ENCODE data around the gene ZNF609.

Gene ZNF609

GRCh38 chr15:64549860-64550259 lies 89.5 kb downstream of the ZNF609 start:
- no peak for TF ChIP-seq CTCF (IDR thresholded peaks at IDR 0.05; ENCODE audit: low read depth, low read length, missing control alignments)
- DNase-seq (ENCODE audit: extremely low read depth, low read depth): no peak
- no peak overlapping the region for H3K4me3 ChIP-seq (replicated peaks; ENCODE audit: low read depth, low read length)

GRCh38 chr15:64552281-64552948 lies 92.0 kb downstream of the ZNF609 start:
- H3K4me3 ChIP-seq (replicated peaks; ENCODE audit: low read depth, low read length): no peak overlapping the region
- TF ChIP-seq CTCF (IDR thresholded peaks at IDR 0.05; ENCODE audit: low read depth, low read length, missing control alignments): no peak

GRCh38 chr15:64558460-64559179 lies 98.2 kb downstream of the ZNF609 start:
- DNase-seq (ENCODE audit: extremely low read depth, low read depth): no peak
- no peak overlapping the region for H3K4me3 ChIP-seq (replicated peaks; ENCODE audit: low read depth, low read length)
- no peak for TF ChIP-seq CTCF (IDR thresholded peaks at IDR 0.05; ENCODE audit: low read depth, low read length, missing control alignments)

More at GRCh38 chr15:64552281-64552948, 92.0 kb downstream of the ZNF609 start:
- no peak for DNase-seq (ENCODE audit: extremely low read depth, low read depth)

DNA sequence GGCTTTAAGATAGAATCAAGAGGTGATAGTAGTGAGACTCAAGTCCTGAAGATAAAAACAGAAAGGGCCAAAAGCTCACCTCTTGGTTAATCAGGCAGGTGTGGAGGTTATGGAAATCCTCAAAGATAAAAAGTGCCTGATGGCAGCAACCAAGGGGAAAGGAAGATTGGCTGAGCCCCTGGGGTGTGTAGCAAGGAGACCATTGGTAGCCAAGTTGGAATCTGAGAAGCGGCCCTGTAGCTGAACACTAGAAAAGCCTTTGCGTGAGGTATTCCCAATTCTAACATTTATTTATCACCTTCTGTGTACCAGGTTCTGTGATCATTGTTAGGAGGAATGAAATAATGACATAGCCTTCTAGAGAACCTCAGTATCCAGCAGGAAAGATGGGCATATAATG lies 98.9 kb downstream of the ZNF609 start:
- no peak for DNase-seq (ENCODE audit: extremely low read depth, low read depth)
- no peak overlapping the region for H3K4me3 ChIP-seq (replicated peaks; ENCODE audit: low read depth, low read length)
- no peak for TF ChIP-seq CTCF (IDR thresholded peaks at IDR 0.05; ENCODE audit: low read depth, low read length, missing control alignments)

DNA sequence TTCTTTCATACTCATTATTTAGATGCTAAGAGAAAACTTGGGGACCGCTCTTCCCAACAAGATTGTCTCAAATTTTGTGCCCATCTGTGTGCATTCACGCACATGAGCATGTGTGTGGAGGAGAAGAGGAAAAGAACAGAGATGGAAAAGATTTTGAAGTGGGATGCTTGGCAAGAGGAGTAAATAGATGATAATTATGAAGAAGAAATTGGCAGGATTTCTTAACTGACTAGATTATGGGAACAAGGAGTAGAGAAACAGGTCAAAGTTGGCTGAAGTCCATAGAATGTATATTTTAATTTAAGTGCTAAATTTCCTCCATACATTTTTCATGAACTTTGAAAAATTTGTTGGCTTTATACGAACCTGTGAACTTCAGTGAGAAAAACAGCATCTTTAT lies 100.1 kb downstream of the ZNF609 start:
- TF ChIP-seq CTCF (IDR thresholded peaks at IDR 0.05; ENCODE audit: low read depth, low read length, missing control alignments): no peak
- H3K4me3 ChIP-seq (replicated peaks; ENCODE audit: low read depth, low read length): no peak overlapping the region
- DNase-seq (ENCODE audit: extremely low read depth, low read depth): no peak

DNA sequence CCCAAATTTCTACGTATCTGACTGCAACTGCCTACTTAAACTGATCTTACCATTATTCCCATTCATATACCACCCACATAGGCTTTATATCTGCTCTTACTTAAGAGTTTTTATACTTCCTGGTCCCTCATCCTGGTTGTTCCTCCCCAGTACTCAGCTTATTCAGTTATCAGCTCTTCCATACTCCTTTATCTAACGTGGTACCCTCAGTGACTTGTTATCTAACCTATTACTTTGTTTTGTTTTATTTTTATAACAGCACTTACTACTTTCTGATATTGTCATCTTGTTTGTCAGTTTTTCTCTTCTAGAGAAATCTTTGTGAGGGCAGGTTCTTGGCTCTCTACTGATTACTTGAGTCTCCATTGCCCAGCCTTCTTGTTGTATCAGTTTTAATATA lies 100.6 kb downstream of the ZNF609 start:
- no peak for DNase-seq (ENCODE audit: extremely low read depth, low read depth)
- no peak for TF ChIP-seq CTCF (IDR thresholded peaks at IDR 0.05; ENCODE audit: low read depth, low read length, missing control alignments)

More for the DNA sequence above, 100.6 kb downstream of the ZNF609 start:
- H3K4me3 ChIP-seq (replicated peaks; ENCODE audit: low read depth, low read length): no peak overlapping the region

Data from HFF-Myc (cell line).